ENCODE results near the gene SLC9A8. TPM values are rescaled to one million over a fixed set of nuclear protein-coding genes. Genes with fewer than 3 reads are reported as not detected.

The SLC9A8 gene
- polyA plus RNA-seq, 2 of the 4 experiments (the other 2 are of a cell fraction): 5.0 to 7.9 TPM

DNA sequence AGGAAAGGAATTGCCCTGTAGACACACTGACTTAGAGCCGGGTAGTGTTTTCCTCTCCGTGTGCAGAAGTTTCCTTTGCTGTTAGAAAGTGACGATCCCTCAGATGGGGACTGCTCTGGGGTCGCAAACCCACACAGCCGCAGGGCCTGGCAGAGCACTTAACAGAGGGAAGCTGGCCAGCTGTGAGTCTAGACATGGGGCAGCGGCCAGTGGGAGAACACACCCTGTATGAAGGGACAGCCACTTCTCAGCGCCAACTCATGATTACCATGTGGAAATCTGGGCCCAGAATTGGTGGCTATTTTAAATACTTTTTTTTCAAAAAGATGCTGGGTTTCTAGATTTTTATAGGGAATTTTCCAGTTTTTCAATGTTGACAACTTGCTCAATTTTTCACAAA lies 39.4 kb downstream of the SLC9A8 start (continued):
- TF ChIP-seq ZC3H11A (IDR thresholded peaks at IDR 0.05): no peak

DNA sequence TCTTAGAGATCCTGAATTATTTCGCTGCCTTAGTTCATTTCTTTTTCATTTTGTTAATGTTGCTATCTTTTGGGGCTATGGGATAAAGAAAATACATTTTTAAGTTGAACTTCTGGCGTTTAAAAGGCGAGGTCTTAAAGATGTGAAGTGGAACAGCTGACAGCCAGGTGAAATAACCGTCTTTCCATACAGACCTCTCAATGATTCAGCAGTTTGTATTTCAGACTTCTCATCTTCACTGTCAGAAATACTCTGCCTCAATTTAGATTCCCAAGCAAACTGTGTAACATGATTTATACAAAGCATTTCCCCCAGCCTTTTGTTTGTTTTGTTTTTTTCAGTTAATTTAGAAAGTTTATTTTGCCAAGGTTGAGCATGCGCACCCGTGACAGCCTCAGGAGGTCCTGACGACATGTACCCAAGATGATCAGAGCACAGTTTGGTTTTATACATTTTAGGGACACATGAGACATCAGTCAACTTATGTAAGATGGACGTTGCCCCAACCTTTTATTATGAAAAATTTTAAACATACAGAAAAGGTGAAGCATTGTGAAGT lies 40.0 kb downstream of the SLC9A8 start:
- Histone ChIP-seq H3K9me3 (no peaks in the 10 kb centered on the region), H3K4me3 (no peak overlapping the region), H3K27ac (peak overlapping the region in 1 of 2 experiments; percentile 65; a peak in 3 of 6 replicates), H3K4me1 (peaks cover 26% of the 10 kb centered on the region), H3K4me2 (no peak overlapping the region)
- CTCF ChIA-PET: interaction anchor here (19.7 kb wide), 1 partner anchor 241 kb away, joined by 319 read pairs; no protein-coding TSS in a partner anchor
- WGBS (ENCODE audit: missing lambda C conversion rate): 82% methylated on average over 8 of the region's 8 CpGs
- TF ChIP-seq MAFK (IDR thresholded peaks at IDR 0.05; ENCODE audit: partially characterized antibody) (peak; percentile 30), FOSL2 (IDR thresholded peaks at IDR 0.05) (no peak), FOSL2 (CRISPR knock-in tag; IDR thresholded peaks at IDR 0.05) (no peak), CHD4 (IDR thresholded peaks at IDR 0.05; ENCODE audit: borderline replicate concordance) (no peak), TP53 (CRISPR knock-in tag; IDR thresholded peaks at IDR 0.05) (no peak), SMC3 (IDR thresholded peaks at IDR 0.05) (no peak)
- ATAC-seq (no peak), DNase-seq (ENCODE audit: low read depth in 1 of 2, low spot score in 1 of 2) (no peak), FAIRE-seq (no peak)
- POLR2A ChIA-PET: no interaction called here

DNA sequence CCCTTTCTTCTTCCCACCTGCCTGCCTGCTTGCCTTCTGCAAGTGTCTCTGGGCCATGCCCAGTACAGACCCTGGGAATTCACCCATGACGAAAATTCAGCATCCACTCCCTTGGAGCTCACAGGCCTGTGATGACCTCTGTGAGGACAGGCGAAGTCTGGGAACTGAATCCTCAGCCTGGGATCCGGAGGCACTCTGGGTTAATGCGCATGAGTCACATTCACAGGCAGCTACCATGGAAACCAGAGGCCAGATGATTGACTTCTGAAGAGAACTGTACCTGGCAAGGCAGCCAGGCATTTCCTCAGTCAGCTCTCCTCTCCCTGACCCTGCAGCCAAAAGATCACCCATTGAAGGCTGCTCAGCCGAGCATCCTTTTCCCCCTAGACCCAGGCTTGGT lies 41.0 kb downstream of the SLC9A8 start:
- DNase-seq (ENCODE audit: low read depth in 1 of 2, low spot score in 1 of 2) (peak in 1 of 2 experiments; percentile 66), ATAC-seq (peak; percentile 67 to 81; a peak in 5 of 6 replicates), FAIRE-seq (no peak)
- TF ChIP-seq RNF2 (IDR thresholded peaks at IDR 0.05; ENCODE audit: borderline replicate concordance, low read depth) (no peak), FOSL2 (IDR thresholded peaks at IDR 0.05) (no peak), FOSL2 (CRISPR knock-in tag; IDR thresholded peaks at IDR 0.05) (peak; percentile 41; the same call in 1 of the 2 replicates), RFX5 (IDR thresholded peaks at IDR 0.05) (no peak), ZSCAN20 (CRISPR knock-in tag; IDR thresholded peaks at IDR 0.05) (no peak)
- TF ChIP-seq, protein P1, sequence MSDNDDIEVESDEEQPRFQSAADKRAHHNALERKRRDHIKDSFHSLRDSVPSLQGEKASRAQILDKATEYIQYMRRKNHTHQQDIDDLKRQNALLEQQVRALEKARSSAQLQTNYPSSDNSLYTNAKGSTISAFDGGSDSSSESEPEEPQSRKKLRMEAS (IDR thresholded peaks at IDR 0.05): no peak
- 73% methylated on average over 5 of the region's 5 CpGs for WGBS (ENCODE audit: missing lambda C conversion rate)
- H3K27ac ChIP-seq: peak overlapping the region; percentile 9 to 65; a peak in 4 of 6 replicates
- ChIA-PET CTCF (interaction anchor here (1.0 to 1.7 kb wide), 7 partner anchors 13 to 245 kb away, joined by 3 to 19 read pairs (median 3); no protein-coding TSS in a partner anchor), POLR2A (interaction anchor here (0.7 kb wide), 1 partner anchor 15 kb away, joined by 3 read pairs; no protein-coding TSS in a partner anchor)
- 0 out of 3 replicates have a peak overlapping the region, but pooled peaks have one; percentile 14 for H3K4me2 ChIP-seq
- no peak overlapping the region for H3K4me3 ChIP-seq
- H3K4me1 ChIP-seq: peaks cover 26% of the 10 kb centered on the region
- no peaks in the 10 kb centered on the region for H3K9me3 ChIP-seq

DNA sequence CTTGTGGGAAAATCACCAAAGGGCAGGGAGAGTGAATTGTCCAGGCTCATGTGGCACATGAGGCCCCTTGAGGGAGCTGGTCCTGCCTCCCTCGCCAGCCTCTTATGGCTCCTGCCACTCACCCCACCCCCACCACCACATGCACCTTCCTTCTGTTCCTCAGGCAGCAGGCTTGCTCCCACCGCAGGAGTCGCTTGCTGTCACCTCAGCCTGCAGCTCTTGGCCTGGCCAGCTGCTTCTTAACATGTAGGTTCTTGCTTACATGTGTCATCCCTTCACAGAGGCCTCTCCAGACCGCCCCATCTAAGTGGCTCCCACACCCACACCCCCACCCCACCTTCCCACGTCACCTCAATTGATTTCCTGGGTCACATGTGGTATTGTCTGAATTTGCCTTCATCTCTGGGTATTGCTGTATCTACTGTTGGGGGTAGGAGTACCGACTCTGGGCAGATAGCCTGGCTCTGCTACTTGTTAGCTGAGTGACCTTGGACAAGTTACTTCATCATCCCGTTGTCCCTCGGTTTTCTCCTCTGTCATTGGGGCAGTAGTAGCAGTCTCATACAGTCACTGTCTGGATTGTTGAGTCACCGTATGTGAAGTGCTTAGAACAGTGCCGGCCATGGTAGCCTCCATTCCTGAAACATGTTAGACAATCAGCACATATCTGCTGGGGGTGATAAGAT lies 41.7 kb downstream of the SLC9A8 start:
- DNase-seq (ENCODE audit: low read depth in 1 of 2, low spot score in 1 of 2) (no peak), FAIRE-seq (no peak), ATAC-seq (no peak; a peak in 1 of 6 replicates)
- ChIA-PET CTCF (interaction anchor here (0.6 to 1.7 kb wide), 11 partner anchors 8 to 312 kb away, joined by 3 to 19 read pairs (median 3); no protein-coding TSS in a partner anchor), POLR2A (interaction anchor here (0.7 kb wide), 1 partner anchor 16 kb away, joined by 3 read pairs; no protein-coding TSS in a partner anchor)
- Histone ChIP-seq H3K4me1 (peaks cover 26% of the 10 kb centered on the region), H3K9me3 (no peaks in the 10 kb centered on the region), H3K27ac (peak overlapping the region in 1 of 2 experiments; percentile 65; a peak in 3 of 6 replicates), H3K4me3 (no peak overlapping the region), H3K4me2 (no peak overlapping the region)
- WGBS (ENCODE audit: missing lambda C conversion rate): 91% methylated on average over 9 of the region's 10 CpGs
- TF ChIP-seq TFCP2L1 (CRISPR knock-in tag; IDR thresholded peaks at IDR 0.05) (no peak), HEYL (CRISPR knock-in tag; IDR thresholded peaks at IDR 0.05) (no peak), JUNB (IDR thresholded peaks at IDR 0.05) (no peak), NFE2L2 (conservative IDR thresholded peaks at IDR 0.05; ENCODE audit: low read length) (no peak)
- TF ChIP-seq, protein P2, sequence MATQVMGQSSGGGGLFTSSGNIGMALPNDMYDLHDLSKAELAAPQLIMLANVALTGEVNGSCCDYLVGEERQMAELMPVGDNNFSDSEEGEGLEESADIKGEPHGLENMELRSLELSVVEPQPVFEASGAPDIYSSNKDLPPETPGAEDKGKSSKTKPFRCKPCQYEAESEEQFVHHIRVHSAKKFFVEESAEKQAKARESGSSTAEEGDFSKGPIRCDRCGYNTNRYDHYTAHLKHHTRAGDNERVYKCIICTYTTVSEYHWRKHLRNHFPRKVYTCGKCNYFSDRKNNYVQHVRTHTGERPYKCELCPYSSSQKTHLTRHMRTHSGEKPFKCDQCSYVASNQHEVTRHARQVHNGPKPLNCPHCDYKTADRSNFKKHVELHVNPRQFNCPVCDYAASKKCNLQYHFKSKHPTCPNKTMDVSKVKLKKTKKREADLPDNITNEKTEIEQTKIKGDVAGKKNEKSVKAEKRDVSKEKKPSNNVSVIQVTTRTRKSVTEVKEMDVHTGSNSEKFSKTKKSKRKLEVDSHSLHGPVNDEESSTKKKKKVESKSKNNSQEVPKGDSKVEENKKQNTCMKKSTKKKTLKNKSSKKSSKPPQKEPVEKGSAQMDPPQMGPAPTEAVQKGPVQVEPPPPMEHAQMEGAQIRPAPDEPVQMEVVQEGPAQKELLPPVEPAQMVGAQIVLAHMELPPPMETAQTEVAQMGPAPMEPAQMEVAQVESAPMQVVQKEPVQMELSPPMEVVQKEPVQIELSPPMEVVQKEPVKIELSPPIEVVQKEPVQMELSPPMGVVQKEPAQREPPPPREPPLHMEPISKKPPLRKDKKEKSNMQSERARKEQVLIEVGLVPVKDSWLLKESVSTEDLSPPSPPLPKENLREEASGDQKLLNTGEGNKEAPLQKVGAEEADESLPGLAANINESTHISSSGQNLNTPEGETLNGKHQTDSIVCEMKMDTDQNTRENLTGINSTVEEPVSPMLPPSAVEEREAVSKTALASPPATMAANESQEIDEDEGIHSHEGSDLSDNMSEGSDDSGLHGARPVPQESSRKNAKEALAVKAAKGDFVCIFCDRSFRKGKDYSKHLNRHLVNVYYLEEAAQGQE (IDR thresholded peaks at IDR 0.05): no peak
- TF ChIP-seq, protein P1 (IDR thresholded peaks at IDR 0.05): no peak
